Activated CD8-positive, alpha-beta memory T cell treated with anti-CD3 and anti-CD28 coated beads for 1 hour (primary cell): ENCODE results near the gene FOXK1.
"Not testable (repeated sequence)": the region's sequence is repeated elsewhere in the genome, so short reads cannot be mapped to it uniquely, and the experiment has no call there.

Experiments used
- DNase-seq, 2 donors: peaks; one replicate each; pipeline ENCODE4 v3.0.0-alpha.2; 2020; ENCODE audit warnings: low read depth in 1 of 2; ENCODE audit errors: extremely low read depth in 1 of 2

FOXK1 gene

GRCh38 chr7:4783292-4783652, 101.2 kb downstream of the FOXK1 start:
- no peak for DNase-seq

DNA sequence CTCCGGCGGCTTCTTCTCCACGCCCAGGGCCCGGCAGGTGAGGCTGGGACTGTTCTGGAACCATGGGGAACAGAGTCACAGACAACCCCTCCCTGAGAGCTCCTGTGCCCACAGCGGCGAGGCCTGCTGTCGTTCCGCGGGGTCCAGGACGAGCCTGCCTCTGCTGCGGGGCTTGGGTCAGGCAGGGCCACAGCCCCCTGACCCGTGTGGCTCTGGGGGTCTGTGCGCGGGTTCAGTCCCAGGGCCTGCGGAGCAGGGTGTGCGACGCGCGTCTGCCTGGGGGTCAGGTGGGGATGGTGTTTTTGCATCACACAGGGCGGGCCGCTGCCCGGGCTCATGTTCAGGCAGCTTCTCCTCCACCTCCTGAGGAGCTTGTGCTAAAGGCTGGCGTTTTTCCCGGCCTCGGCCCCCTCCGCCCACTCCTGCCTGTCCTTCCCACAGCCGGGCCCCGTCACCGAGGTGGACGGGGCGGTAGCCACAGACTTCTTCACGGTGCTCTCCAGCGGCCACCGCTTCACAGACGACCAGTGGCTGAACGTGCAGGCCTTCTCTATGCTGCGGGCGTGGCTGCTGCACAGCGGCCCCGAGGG, 101.8 kb downstream of the FOXK1 start:
- DNase-seq, result no peak

DNA sequence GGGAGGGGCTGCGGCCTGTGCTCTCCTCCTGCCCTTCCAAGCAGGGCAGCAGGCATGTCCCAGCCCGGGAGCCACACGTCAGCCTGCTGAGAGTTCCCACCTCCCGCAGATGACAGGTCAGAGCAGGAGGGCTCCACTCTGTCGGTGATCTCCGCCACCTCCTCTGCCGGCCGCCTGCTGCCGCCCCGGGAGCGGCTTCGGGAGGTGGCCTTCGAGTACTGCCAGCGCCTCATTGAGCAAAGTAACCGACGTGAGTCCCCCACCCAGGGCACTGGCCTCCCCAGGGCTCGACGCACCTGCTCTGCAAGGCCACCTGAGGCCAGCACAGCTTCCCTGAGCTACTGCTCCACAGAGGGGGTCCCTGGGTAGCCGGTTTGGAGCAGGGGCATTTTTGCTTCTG, 102.7 kb downstream of the FOXK1 start:
- DNase-seq, result no peak

- DNase-seq, result no peak
Observed at GRCh38 chr7:4785371-4785770, 103.3 kb downstream of the FOXK1 start.

- no peak for DNase-seq
Observed at GRCh38 chr7:4786015-4786414, 103.9 kb downstream of the FOXK1 start.

DNA sequence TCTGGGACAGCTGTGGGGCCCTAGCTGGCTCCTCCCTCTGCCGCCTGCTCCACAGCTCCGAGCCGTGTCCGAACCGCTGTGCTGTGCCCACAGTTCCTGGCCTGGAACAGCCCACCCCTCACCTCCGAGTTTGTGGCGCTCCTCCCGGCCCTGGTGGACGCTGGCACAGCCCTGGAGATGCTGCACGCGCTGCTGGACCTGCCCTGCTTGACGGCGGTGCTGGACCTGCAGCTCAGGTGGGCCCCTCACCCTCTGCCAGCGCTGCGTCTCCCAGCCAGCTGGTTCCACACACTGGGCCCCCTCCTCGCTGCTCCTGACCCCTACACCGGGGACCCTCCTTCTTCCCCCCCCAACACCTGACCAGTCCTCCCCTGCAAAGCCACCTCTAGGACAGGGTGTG, 105.4 kb downstream of the FOXK1 start:
- DNase-seq, result no peak

DNA sequence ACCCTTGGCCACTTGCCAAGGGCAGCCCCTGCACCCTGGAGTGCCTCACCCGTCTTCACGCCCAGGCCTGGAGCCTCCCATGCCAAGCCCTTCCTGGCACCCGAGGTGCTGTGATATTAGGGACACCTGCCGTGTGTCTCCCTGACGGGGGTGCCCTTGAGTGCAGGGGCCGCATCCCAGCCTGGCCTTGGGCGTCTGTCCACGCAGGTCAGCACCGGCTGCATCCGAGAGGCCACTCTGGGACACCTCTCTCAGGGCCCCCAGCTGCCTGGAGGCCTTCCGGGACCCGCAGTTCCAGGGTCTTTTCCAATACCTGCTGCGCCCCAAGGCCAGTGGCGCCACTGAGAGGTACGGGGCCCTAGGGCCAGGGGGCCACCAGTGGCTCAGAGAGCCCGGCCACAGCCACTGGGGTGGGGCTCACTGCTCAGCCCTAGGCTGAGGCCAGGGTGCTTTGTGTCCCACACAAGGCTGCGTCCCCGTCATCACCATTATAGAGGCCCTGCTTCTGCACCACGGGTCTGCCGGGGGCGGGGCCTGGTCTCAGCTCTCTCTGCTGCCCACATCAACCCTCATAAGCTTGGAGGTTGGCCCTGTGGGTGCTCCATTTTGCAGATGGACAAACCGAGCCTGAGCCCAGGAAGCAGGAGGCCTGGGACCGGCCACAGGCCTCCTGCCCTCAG, 106.0 kb downstream of the FOXK1 start:
- no peak for DNase-seq

GRCh38 chr7:4788627-4789189, 106.6 kb downstream of the FOXK1 start:
- no peak for DNase-seq

DNA sequence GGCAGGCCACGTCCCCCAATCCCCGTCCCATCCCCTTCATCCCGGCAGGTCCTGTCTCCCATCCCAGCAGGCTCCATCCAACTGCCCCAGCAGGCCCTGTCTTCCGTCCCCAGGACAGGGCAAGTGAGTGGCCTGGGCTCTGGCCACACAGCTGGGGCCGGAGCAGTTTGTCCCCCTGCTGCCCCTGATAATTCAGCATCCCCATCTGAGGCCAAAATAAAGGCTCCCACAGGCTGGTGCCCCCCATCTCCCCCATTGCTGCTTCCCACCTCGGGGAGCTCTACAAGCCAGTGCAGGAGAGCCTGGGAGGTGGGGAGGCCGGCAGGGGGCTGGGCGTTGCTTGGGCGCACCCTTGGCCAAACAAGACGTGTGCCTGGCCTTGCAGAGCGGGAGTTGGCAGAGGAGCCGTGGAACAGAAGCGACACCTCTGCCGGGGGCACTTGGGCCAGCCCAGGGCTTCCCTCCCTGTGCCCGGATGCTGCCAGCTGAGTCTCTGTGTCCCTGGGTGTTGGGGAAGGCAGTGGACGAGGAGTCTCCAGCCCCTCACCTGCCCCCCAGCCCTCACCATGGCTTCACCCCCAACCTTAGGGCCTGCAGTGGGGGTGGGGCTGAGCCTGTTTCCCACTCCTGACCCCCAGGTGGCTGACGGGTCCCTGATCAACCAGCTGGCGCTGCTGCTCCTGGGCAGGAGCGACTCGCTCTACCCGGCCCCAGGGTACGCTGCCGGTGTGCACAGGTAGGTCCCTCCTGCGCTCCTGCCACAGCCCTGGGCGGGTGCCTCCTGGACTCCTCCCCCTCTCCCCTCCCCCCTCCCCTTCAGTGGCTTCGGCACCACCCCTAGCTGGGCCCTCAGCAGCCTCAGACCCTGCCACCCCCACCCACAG, 107.3 kb downstream of the FOXK1 start:
- DNase-seq, result no peak

GRCh38 chr7:4790078-4790465, 108.0 kb downstream of the FOXK1 start:
- DNase-seq, result no peak

DNA sequence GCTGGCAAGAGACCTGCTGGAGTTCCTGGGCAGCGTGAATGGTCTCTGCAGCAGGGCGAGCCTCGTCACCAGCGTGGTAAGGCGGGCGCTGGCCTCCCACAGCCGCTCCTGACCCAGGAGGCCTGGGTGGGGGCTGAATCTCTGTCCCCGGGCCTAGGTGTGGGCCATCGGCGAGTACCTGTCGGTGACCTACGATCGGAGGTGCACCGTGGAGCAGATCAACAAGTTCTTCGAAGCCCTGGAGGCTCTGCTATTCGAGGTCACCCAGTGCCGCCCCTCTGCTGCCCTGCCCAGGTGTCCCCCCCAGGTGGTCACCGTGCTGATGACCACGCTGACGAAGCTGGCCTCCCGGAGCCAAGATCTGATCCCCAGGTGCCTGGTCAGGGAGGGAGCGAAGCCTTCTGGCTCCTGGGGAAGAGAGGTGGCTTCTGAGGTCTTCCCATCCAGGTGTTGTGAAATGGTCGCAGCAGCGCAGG, 108.5 kb downstream of the FOXK1 start:
- DNase-seq, result no peak

GRCh38 chr7:4791101-4791737, 109.1 kb downstream of the FOXK1 start:
- DNase-seq, result no peak

DNA sequence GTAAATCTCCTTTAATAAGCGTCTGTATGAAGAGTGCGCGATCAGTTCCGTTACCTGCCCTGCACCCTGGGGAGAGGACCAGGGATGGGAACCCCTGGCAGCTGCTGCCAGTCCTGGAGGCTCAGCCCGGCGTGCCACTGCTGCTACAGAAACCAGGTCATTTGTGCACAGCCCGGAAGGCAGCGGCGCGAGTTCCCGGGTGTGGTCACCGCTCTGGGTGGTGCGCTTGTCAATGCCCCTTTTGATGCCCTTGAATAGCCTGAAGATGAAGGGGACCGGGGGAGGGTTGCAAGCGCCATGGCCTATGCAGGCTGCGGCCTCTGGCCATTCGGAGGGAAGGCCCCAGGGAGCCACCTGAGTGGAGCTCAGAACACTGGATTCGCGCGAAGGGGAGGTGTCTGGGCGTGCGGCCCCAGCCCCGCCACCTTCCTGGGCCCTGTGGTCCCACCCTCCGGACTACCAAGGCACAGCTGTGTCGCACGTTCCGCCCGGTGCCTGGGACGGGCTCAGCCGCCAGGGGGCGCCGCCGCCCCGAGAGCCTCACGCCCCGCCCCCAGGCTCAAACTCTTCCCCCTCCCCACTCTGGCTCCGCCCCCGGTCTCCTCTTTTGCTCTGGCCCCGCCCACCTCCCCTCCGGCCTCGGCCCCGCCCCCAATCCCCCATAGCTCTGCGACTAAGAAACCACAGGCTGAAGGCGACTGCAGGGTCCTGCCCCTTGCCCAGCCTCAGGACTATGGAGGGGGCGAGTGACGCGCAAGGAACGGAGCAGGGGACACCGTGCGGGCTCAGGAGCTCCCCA, 109.8 kb downstream of the FOXK1 start:
- DNase-seq, result peak; percentile 58 to 72

- DNase-seq, result no peak
Observed at GRCh38 chr7:4792537-4793126, 110.5 kb downstream of the FOXK1 start.

GRCh38 chr7:4793385-4793993, 111.4 kb downstream of the FOXK1 start:
- not testable (repeated sequence) for DNase-seq

DNA sequence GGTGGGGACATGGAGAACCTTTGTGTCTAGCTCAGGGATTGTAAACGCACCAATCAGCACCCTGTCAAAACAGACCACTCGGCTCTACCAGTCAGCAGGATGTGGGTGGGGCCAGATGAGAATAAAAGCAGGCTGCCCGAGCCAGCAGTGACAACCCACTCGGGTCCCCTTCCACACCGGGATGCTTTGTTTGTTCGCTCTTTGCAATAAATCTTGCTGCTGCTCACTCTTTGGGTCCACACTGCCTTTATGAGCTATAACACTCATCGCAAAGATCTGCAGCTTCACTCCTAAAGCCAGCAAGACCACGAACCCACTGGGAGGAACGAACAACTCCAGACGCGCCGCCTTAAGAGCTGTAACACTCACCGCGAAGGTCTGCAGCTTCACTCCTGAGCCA, 112.1 kb downstream of the FOXK1 start:
- DNase-seq, result not testable (repeated sequence)

- no peak for DNase-seq
Observed at GRCh38 chr7:4794591-4795350, 112.7 kb downstream of the FOXK1 start.

DNA sequence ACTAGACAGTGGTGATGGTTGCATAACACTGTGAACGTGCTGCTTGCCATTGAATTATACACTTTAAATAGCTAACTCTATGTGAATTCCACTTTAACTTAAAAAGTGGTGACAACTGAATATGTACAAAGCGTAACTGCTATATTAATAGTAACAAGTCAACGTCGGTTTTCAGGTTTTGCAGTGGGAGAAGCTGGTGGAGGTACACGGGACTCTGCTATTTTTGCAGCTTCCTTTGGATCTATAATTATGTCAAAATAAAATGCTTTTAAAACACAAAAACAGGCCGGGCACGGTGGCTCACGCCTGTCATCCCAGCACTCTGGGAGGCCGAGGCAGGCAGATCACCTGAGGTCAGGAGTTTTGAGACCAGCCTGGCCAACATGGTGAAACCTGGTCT, 114.4 kb downstream of the FOXK1 start:
- no peak for DNase-seq
